ENCODE measurements around the gene PTPRN2. TPM values are rescaled to one million over a fixed set of nuclear protein-coding genes. Genes with fewer than 3 reads are reported as not detected.

Gene PTPRN2
- total and polyA plus RNA-seq, 9 of the 15 experiments (the other 6 are each of a cell fraction or from before 2014, with no cell fraction given): not detected

- peaks cover 0 to 16% of the 10 kb centered on the region in 2 experiments; a peak in 1 of 5 replicates for H3K4me1 ChIP-seq (replicated peaks in 1 of 2; ENCODE audit: control insufficient read depth in 2 of 2, insufficient read depth in 2 of 2, low read length in 2 of 2)
- no peak for TF ChIP-seq IRF9 (tag; IDR thresholded peaks at IDR 0.05)
- TF ChIP-seq CCAR2 (IDR thresholded peaks at IDR 0.05; ENCODE audit: low read depth, low read length): no peak
- no peak for TF ChIP-seq TBL1XR1 (IDR thresholded peaks at IDR 0.05; ENCODE audit: low read length in 2 of 2)
- no peak for TF ChIP-seq ZSCAN32 (CRISPR knock-in tag; IDR thresholded peaks at IDR 0.05)
- no peak for TF ChIP-seq HMGN3 (IDR thresholded peaks at IDR 0.05; ENCODE audit: borderline replicate concordance, extremely low read depth, insufficient read length, low read depth, low read length)
- no peak for TF ChIP-seq RBM25 (IDR thresholded peaks at IDR 0.05; ENCODE audit: low read depth, low read length, severe bottlenecking)
- TF ChIP-seq, protein P1, sequence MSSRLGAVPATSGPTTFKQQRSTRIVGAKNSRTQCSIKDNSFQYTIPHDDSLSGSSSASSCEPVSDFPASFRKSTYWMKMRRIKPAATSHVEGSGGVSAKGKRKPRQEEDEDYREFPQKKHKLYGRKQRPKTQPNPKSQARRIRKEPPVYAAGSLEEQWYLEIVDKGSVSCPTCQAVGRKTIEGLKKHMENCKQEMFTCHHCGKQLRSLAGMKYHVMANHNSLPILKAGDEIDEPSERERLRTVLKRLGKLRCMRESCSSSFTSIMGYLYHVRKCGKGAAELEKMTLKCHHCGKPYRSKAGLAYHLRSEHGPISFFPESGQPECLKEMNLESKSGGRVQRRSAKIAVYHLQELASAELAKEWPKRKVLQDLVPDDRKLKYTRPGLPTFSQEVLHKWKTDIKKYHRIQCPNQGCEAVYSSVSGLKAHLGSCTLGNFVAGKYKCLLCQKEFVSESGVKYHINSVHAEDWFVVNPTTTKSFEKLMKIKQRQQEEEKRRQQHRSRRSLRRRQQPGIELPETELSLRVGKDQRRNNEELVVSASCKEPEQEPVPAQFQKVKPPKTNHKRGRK (tag; IDR thresholded peaks at IDR 0.05): no peak
- TF ChIP-seq POLR2B (IDR thresholded peaks at IDR 0.05; ENCODE audit: low read depth, partially characterized antibody): no peak
- TF ChIP-seq MYBL2 (IDR thresholded peaks at IDR 0.05; ENCODE audit: low read depth): no peak
- TF ChIP-seq MYBL2 (CRISPR knock-in tag; IDR thresholded peaks at IDR 0.05; ENCODE audit: borderline replicate concordance): no peak
- no peak for TF ChIP-seq ZFX (CRISPR knock-in tag; IDR thresholded peaks at IDR 0.05)
- H4K20me1 ChIP-seq (replicated peaks; ENCODE audit: control insufficient read depth, insufficient read depth, low read length): peaks cover 12% of the 10 kb centered on the region
- H3K9me1 ChIP-seq (ENCODE audit: control insufficient read depth, insufficient read depth, low read length): no peaks in the 10 kb centered on the region
- H3K9me3 ChIP-seq (replicated peaks; ENCODE audit: control insufficient read depth, insufficient read depth, low read depth, low read length): 0 out of 2 replicates have a peak, but pooled peaks cover 1% of the 10 kb centered on the region
- H3K27me3 ChIP-seq (ENCODE audit: control insufficient read depth in 2 of 2, insufficient read depth in 2 of 2, low read length in 2 of 2): peaks cover 64 to 84% of the 10 kb centered on the region in 2 experiments; a peak in 4 of 5 replicates
- H2AFZ ChIP-seq (ENCODE audit: low read depth, low read length): no peak overlapping the region
- H3K9ac ChIP-seq (ENCODE audit: insufficient read depth in 1 of 2, low read depth in 2 of 2, low read length in 2 of 2): no peak overlapping the region
- intact Hi-C loops (cut with micrococcal nuclease) (no loop called here), in situ Hi-C loops (cut with MboI) (no loop called here)
- ATAC-seq: no peak
- H3K4me2 ChIP-seq (ENCODE audit: insufficient read depth, low read length): no peak overlapping the region
- no peak overlapping the region for H3K27ac ChIP-seq (ENCODE audit: extremely low read depth, low read depth, low read length)
- CTCF ChIA-PET (ENCODE audit: low intra/inter-chr PET ratio): no interaction called here
- DNase-seq (ENCODE audit: extremely low read depth in 1 of 4, low spot score in 3 of 4): no peak
- H3K79me2 ChIP-seq (ENCODE audit: control insufficient read depth, insufficient read depth, low read length): no peaks in the 10 kb centered on the region
- BruUV-seq (replicated peaks): no TSS peak
- no peaks in the 10 kb centered on the region for H3K36me3 ChIP-seq (ENCODE audit: control insufficient read depth, insufficient read depth, low read length)
- no peak for FAIRE-seq
- H3K4me3 ChIP-seq: no peak overlapping the region
- WGBS (ENCODE audit: insufficient coverage, low coverage, missing lambda C conversion rate): 3% methylated on average over 10 of the region's 10 CpGs
- POLR2A ChIA-PET: no interaction called here
Observed at GRCh38 chr7:158527495-158527894, 60.1 kb downstream of the PTPRN2 start.
